Sigmoid colon (tissue), 7 donors: ENCODE results near the gene DYSF. TPM values are rescaled to one million over a fixed set of nuclear protein-coding genes. Genes with fewer than 3 reads are reported as not detected.
A peak's percentile ranks its signal among the peaks of the same experiment; 100 is the strongest.

Source experiments
- DNase-seq: peaks from one replicate; pipeline ENCODE4 v3.0.0-alpha.2; 2019
- H3K27ac ChIP-seq, 4 donors: fragments of 200-600 bp; sonication (generic); one replicate each; pipeline ENCODE4 v1.5.1; 2016 to 2019; ENCODE audit warnings: mild to moderate bottlenecking in 1 of 4
- H3K27me3 ChIP-seq, 3 donors: fragments of 200-600 bp; sonication (generic); one replicate each; pipeline ENCODE4 v1.5.1; 2019; ENCODE audit warnings: mild to moderate bottlenecking in 1 of 3
- H3K36me3 ChIP-seq, 4 donors: fragments of 200-600 bp; sonication (generic); one replicate each; pipeline ENCODE4 v1.5.1; 2016 to 2019
- H3K4me1 ChIP-seq, 4 donors: fragments of 200-600 bp; sonication (generic); one replicate each; pipeline ENCODE4 v1.5.1; 2017 to 2019
- H3K4me3 ChIP-seq, 4 donors: fragments of 200-600 bp; sonication (generic); one replicate each; pipeline ENCODE4 v1.5.1; 2017 to 2019; ENCODE audit warnings: mild to moderate bottlenecking in 2 of 4, moderate library complexity in 1 of 4
- H3K9me3 ChIP-seq, 4 donors: fragments of 200-600 bp in 3 of 4; sonication (generic) in 3 of 4; one replicate each; pipeline versions ENCODE4 v1.5.1 to v1.6.1; 2013 to 2019
- EP300 ChIP-seq, 4 donors: sonication (generic); formaldehyde crosslinking; IDR thresholded peaks; one replicate each; pipeline ENCODE4 v1.6.1; 2017; ENCODE audit warnings: antibody characterized with exemption in 4 of 4
- POLR2A ChIP-seq, 2 donors: fragments of 450-650 bp; IDR thresholded peaks; one replicate each; pipeline ENCODE4 v1.6.1; 2016; ENCODE audit warnings: antibody characterized with exemption in 2 of 2, mild to moderate bottlenecking in 2 of 2, moderate library complexity in 2 of 2
- POLR2AphosphoS5 ChIP-seq, 4 donors: sonication (generic); formaldehyde crosslinking; IDR thresholded peaks; one replicate each; pipeline ENCODE4 v1.6.1; 2017; ENCODE audit warnings: antibody characterized with exemption in 4 of 4
- WGBS, 2 donors: extraction: QIAGEN DNeasy Blood & Tissue Kit; methylation state at CpG; one replicate each; pipeline ENCODE4 v1.1.7; 2013; 5-methylcytosine and 5-hydroxymethylcytosine counted together
- intact Hi-C: fragments of 100-400 bp; cut with DNase I; formaldehyde crosslinking; loops from one replicate; pipeline ENCODE4 v1.15.1; 2023
- polyA plus RNA-seq, 3 donors: library from polyadenylated mRNA; stranded (reverse); fragments of 200-250 nt; gene quantifications; one replicate each; pipeline ENCODE4 v1.2.3, GENCODE V29; 2013
- total RNA-seq, 4 donors: library from RNA; depleted of rRNA; stranded (reverse); fragments of >200 nt; gene quantifications; one replicate each; pipeline ENCODE4 v1.1.0, GENCODE V29; 2016
- TF ChIP-seq, protein P1 (sequence below), 4 experiments: fragments of 450-650 bp in 3 of 4; fragments of 200-600 bp in 1 of 4; IDR thresholded peaks; one replicate each; pipeline ENCODE4 v1.5.1; 2016 to 2019; ENCODE audit warnings: antibody characterized with exemption in 4 of 4, mild to moderate bottlenecking in 3 of 4, moderate library complexity in 2 of 4
- donor health status: healthy with polysubstance abuse.
- donor health status: Bipolar disorder and iron deficiency.
- donor health status: healthy.

Gene DYSF
- total and polyA plus RNA-seq, 7 donors, result 1.6 to 49.6 (median 12.5) TPM

DNA sequence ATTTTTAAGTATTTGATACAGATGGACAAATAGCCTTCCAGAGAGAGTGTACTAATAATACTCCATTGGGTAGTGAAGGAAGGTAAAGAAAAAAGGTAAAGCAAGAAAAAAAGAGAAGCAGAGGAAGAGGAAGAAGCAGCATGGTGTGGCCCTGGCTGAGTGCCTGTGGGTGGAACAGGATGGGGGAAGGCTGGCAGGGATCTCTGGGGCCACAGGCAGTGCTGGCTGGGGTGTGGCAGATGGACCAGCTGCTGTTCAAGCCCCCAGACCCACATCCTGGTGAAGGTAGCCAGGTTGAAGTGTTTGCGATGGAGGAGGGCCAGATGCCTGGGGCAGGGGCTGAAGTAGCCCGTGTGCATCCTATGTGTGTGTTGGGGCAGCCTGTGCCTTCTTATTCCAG lies 79.0 kb downstream of the DYSF start:
- no peaks in the 10 kb centered on the region for H3K9me3 ChIP-seq
- H3K36me3 ChIP-seq, result peaks cover 0 to 38% (median 7%) of the 10 kb centered on the region in 4 donors
- H3K27me3 ChIP-seq, result no peaks in the 10 kb centered on the region
- WGBS, 2 donors, result 85 to 91% methylated on average over 2 of the region's 2 CpGs
- DNase-seq, result peak; percentile 21
- TF ChIP-seq POLR2A (IDR thresholded peaks at IDR 0.05) (no peak), EP300 (IDR thresholded peaks at IDR 0.05) (no peak), POLR2AphosphoS5 (IDR thresholded peaks at IDR 0.05) (no peak)
- TF ChIP-seq, protein P1, sequence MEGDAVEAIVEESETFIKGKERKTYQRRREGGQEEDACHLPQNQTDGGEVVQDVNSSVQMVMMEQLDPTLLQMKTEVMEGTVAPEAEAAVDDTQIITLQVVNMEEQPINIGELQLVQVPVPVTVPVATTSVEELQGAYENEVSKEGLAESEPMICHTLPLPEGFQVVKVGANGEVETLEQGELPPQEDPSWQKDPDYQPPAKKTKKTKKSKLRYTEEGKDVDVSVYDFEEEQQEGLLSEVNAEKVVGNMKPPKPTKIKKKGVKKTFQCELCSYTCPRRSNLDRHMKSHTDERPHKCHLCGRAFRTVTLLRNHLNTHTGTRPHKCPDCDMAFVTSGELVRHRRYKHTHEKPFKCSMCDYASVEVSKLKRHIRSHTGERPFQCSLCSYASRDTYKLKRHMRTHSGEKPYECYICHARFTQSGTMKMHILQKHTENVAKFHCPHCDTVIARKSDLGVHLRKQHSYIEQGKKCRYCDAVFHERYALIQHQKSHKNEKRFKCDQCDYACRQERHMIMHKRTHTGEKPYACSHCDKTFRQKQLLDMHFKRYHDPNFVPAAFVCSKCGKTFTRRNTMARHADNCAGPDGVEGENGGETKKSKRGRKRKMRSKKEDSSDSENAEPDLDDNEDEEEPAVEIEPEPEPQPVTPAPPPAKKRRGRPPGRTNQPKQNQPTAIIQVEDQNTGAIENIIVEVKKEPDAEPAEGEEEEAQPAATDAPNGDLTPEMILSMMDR (IDR thresholded peaks at IDR 0.05), result no peak
- no peak overlapping the region for H3K27ac ChIP-seq
- no peak overlapping the region for H3K4me3 ChIP-seq
- no peaks in the 10 kb centered on the region for H3K4me1 ChIP-seq
- intact Hi-C loops, result no loop called here

DNA sequence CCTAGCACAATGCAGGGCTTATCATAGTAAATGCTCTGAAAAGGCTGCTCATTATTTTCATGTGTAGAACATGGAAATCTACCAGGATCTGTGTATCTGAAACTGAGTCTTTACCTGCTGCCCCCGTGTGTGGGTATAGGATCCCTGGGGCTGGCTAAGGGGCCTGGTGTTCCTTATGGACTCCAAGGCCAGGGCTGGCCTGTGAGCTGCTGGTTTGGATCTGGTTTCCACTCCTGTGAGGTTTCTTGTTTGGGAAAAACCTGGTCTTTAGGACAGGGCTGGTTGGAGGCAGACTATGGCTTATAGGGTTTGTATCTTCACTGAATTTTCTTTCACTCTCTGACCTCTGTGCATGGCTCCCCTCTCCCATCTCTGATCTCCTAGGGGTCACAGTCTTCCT lies 80.8 kb downstream of the DYSF start:
- Histone ChIP-seq H3K4me3 (no peak overlapping the region), H3K9me3 (no peaks in the 10 kb centered on the region), H3K36me3 (peaks cover 0 to 29% (median 7%) of the 10 kb centered on the region in 4 donors), H3K27ac (no peak overlapping the region), H3K4me1 (no peaks in the 10 kb centered on the region), H3K27me3 (no peaks in the 10 kb centered on the region)
- DNase-seq, result peak; percentile 30
- TF ChIP-seq POLR2AphosphoS5 (IDR thresholded peaks at IDR 0.05), result no peak
- TF ChIP-seq EP300 (IDR thresholded peaks at IDR 0.05), result no peak
- TF ChIP-seq, protein P1 (IDR thresholded peaks at IDR 0.05), result no peak
- TF ChIP-seq POLR2A (IDR thresholded peaks at IDR 0.05), result no peak
- intact Hi-C loops, result no loop called here
- WGBS, 2 donors, result 74% methylated on average over 1 of the region's 1 CpG

DNA sequence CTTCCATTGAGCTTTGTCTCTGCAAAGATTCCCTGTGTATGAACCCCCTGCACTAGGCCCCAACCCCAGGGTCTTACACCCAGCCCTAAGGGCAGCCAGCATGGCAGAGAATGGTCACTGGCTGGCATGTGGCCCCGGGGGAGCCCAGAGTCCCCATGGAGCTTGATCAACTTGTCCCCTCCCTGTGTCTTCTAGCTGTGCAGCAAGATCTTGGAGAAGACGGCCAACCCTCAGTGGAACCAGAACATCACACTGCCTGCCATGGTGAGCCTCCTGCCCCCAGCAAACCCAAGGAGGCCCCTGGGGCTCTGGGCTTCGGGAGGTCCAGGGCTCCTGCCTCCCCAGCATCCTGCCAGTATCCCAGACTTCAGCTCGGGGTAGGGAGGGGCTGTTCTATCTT lies 81.5 kb downstream of the DYSF start:
- Histone ChIP-seq H3K4me3 (no peak overlapping the region), H3K27me3 (no peaks in the 10 kb centered on the region), H3K36me3 (peaks cover 0 to 30% (median 7%) of the 10 kb centered on the region in 4 donors), H3K9me3 (no peaks in the 10 kb centered on the region), H3K27ac (no peak overlapping the region), H3K4me1 (no peaks in the 10 kb centered on the region)
- WGBS, 2 donors, result 89 to 92% methylated on average over 4 of the region's 4 CpGs
- DNase-seq, result peak; percentile 48
- TF ChIP-seq, protein P1 (IDR thresholded peaks at IDR 0.05), result no peak
- TF ChIP-seq EP300 (IDR thresholded peaks at IDR 0.05) (no peak), POLR2AphosphoS5 (IDR thresholded peaks at IDR 0.05) (no peak), POLR2A (IDR thresholded peaks at IDR 0.05) (no peak)
- intact Hi-C loops, result no loop called here

DNA sequence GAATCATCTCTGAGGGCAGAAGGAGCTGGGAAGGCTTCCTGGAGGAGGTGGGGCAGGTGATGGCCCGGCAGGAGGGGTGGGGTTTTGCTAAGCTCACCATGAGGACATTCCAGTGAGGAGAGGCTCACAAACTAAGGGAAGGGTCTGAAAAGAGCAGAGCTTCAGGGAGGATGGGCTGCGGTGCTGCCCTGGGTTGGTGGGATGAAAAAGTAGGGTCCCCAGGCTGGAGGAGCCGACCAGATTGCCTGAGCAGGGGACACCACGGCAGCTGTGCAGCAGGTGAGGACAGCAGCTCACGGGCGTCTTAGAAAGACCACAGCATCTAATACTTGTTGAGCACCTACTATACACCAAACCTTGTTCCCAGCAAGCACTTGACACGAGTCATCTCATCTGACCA lies 82.2 kb downstream of the DYSF start:
- no peak for TF ChIP-seq POLR2A (IDR thresholded peaks at IDR 0.05)
- TF ChIP-seq, protein P1 (IDR thresholded peaks at IDR 0.05), result no peak
- TF ChIP-seq EP300 (IDR thresholded peaks at IDR 0.05), result no peak
- no peak for TF ChIP-seq POLR2AphosphoS5 (IDR thresholded peaks at IDR 0.05)
- Histone ChIP-seq H3K9me3 (no peaks in the 10 kb centered on the region), H3K27me3 (no peaks in the 10 kb centered on the region), H3K27ac (no peak overlapping the region), H3K36me3 (peaks cover 0 to 30% (median 7%) of the 10 kb centered on the region in 4 donors), H3K4me1 (no peaks in the 10 kb centered on the region), H3K4me3 (no peak overlapping the region)
- WGBS, 2 donors, result 81 to 88% methylated on average over 7 of the region's 7 CpGs
- intact Hi-C loops, result no loop called here
- DNase-seq, result peak; percentile 29

DNA sequence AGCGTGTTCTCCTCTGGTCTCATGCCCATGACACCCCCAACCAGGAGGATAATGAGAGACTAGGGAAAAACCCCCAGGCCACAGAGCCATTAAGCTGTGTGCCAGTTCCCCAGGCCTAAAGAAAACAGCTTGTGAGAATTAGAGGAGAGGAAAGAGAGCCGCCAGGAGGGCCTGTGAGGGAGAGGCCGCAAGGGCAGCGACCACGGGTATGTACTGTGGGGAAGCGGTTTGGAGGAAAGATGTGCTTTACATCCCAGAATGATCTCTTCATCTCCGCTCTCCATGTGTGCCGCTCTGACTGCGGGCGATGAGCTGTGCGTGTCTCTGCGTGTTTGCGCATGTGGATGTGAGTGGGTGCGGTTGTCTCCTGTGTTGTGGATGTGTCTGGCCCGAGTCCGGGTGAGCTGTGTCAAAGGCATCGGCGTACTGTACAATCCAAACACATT lies 82.9 kb downstream of the DYSF start:
- WGBS, 2 donors, result 92 to 94% methylated on average over 18 of the region's 18 CpGs
- Histone ChIP-seq H3K36me3 (peaks cover 0 to 30% (median 7%) of the 10 kb centered on the region in 4 donors), H3K4me3 (no peak overlapping the region), H3K4me1 (no peaks in the 10 kb centered on the region), H3K9me3 (no peaks in the 10 kb centered on the region), H3K27ac (no peak overlapping the region), H3K27me3 (no peaks in the 10 kb centered on the region)
- intact Hi-C loops, result no loop called here
- DNase-seq, result peak; percentile 38
- no peak for TF ChIP-seq EP300 (IDR thresholded peaks at IDR 0.05)
